ENCODE results near the gene CCDC88C. TPM values are rescaled to one million over a fixed set of nuclear protein-coding genes. Genes with fewer than 3 reads are reported as not detected.

Gene CCDC88C
- total and polyA plus RNA-seq, 9 donors = 2.0 to 17.7 (median 3.9) TPM

DNA sequence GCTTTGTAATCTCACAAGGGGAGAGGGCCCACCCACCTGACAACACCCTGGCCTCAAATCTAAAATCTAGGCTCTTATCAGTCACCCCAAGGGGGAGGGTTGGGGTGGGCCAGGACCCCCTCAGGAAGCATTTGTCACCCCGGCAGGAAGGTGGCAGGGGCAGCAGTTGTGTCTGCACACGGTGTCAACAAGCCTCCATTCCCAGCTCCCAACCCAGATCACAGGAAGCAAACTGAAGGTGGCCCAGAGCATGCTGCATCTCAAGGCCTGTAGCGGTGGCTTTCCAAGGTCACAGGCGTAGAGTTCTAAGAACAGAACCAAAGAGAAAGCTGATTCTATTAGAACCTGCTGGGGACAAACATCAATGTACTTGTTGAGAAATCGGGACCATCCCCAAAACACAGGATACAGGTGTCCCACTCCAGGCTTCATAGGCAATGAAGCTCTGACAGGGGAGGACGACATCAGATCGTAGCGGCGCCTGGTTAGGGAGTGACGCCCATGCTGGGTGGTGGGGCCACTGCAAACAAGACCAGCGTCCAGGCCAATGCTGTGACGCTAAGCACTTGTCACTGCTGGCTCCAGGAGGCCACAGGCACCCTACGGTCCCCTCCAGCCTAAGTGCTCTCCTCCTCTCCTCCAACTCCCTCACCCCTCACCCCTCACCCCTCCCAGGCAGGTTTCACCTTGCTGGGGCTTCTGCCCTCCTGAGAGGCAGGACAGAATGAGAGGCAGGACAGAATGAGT is 52.9 kb downstream of the CCDC88C start:
- H3K36me3 ChIP-seq = no peaks in the 10 kb centered on the region
- no peak overlapping the region for H3K27ac ChIP-seq
- no peak for TF ChIP-seq POLR2A (IDR thresholded peaks at IDR 0.05)
- no peak for TF ChIP-seq CTCF (IDR thresholded peaks at IDR 0.05)
- no peak for TF ChIP-seq EP300 (IDR thresholded peaks at IDR 0.05)
- peaks cover 2% of the 10 kb centered on the region for H3K4me1 ChIP-seq (ENCODE audit: insufficient read depth)
- no peaks in the 10 kb centered on the region for H3K27me3 ChIP-seq
- no peak for DNase-seq
- WGBS, 3 donors = 91 to 92% (median 92%) methylated on average over 13 of the region's 13 CpGs
- H3K4me3 ChIP-seq = no peak overlapping the region
- intact Hi-C loops (cut with DNase I) = no loop called here
- no peaks in the 10 kb centered on the region for H3K9me3 ChIP-seq

DNA sequence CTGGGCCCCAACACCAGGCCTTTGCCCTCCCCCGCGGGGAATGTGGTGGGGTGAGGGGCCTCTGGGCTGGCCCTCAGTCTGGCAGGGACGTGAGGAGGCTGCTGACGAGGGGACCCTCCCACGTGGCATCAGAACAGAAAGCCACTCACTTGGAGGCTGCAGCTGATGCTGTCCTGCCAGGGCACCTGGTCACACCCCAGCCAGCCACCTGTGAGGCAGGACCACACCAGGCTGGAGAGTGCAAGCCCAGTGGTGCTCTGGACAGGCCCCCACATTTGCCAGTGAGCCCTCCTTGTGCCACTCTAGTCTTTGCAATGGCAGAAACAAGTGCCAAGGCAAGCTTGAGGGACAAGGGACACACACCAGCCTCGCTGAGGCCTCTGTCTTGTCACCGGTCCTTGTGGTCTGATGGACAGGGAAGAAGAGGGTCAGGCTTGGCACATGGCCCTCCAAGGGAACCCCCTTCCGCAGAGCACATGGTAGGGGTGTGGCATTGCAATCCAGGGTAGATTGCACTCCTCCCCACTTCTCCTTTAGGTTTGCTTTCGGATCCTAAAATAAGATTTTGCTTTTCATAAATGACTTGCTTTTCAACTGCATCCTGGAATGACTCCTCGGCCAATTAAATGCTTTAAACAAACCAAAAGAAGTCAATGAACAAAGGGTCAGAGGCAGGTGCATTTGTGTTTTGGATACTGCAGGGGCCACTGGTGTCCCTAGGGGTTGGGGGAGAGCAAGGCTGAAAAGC is 53.7 kb downstream of the CCDC88C start:
- Histone ChIP-seq H3K4me3 (no peak overlapping the region), H3K27me3 (no peaks in the 10 kb centered on the region), H3K27ac (no peak overlapping the region), H3K9me3 (no peaks in the 10 kb centered on the region), H3K4me1 (ENCODE audit: insufficient read depth) (peaks cover 2% of the 10 kb centered on the region), H3K36me3 (no peaks in the 10 kb centered on the region)
- intact Hi-C loops (cut with DNase I) = no loop called here
- 88 to 89% (median 89%) methylated on average over 10 of the region's 10 CpGs for WGBS, 3 donors
- no peak for TF ChIP-seq POLR2A (IDR thresholded peaks at IDR 0.05)
- DNase-seq = no peak

GRCh38 chr14:91361233-91361811 is 56.3 kb downstream of the CCDC88C start:
- H3K27ac ChIP-seq = no peak overlapping the region
- H3K9me3 ChIP-seq = no peaks in the 10 kb centered on the region
- H3K4me1 ChIP-seq (ENCODE audit: insufficient read depth) = peaks cover 2% of the 10 kb centered on the region
- no peak overlapping the region for H3K4me3 ChIP-seq
- intact Hi-C loops (cut with DNase I) = no loop called here
- TF ChIP-seq POLR2A (IDR thresholded peaks at IDR 0.05) = no peak
- TF ChIP-seq CTCF (IDR thresholded peaks at IDR 0.05) = no peak
- no peak for TF ChIP-seq EP300 (IDR thresholded peaks at IDR 0.05)
- H3K27me3 ChIP-seq = no peaks in the 10 kb centered on the region
- H3K36me3 ChIP-seq = no peaks in the 10 kb centered on the region
- 68 to 78% (median 72%) methylated on average over 14 of the region's 14 CpGs for WGBS, 3 donors
- DNase-seq = no peak

- Histone ChIP-seq H3K27ac (no peak overlapping the region), H3K4me1 (ENCODE audit: insufficient read depth) (peaks cover 2% of the 10 kb centered on the region), H3K9me3 (no peaks in the 10 kb centered on the region), H3K36me3 (no peaks in the 10 kb centered on the region), H3K4me3 (no peak overlapping the region), H3K27me3 (no peaks in the 10 kb centered on the region)
- intact Hi-C loops (cut with DNase I) = no loop called here
- no peak for TF ChIP-seq CTCF (IDR thresholded peaks at IDR 0.05)
- no peak for TF ChIP-seq EP300 (IDR thresholded peaks at IDR 0.05)
- no peak for TF ChIP-seq POLR2A (IDR thresholded peaks at IDR 0.05)
- 93 to 96% (median 93%) methylated on average over 17 of the region's 17 CpGs for WGBS, 3 donors
- DNase-seq = no peak
These were observed 57.0 kb downstream of the CCDC88C start for GRCh38 chr14:91360490-91361232.
